HL-60 (cell line): ENCODE data around the gene SDR42E2.

Experiments
- DNase-seq, 2 experiments: peaks; one replicate each; pipeline ENCODE4 v3.0.0-alpha.2; 2010 to 2020; ENCODE audit warnings: low read depth in 1 of 2, low spot score in 1 of 2
- H3K27ac ChIP-seq: fragments of 250-450 bp; sonication (Bioruptor Pico); replicated peaks from 2 replicates; pipeline ENCODE4 v1.5.1; 2020; ENCODE audit warnings: mild to moderate bottlenecking, moderate library complexity
- H3K27me3 ChIP-seq: fragments of 250-450 bp; sonication (Bioruptor Pico); 2 replicates; pipeline ENCODE4 v1.5.1; 2021; ENCODE audit warnings: mild to moderate bottlenecking, moderate library complexity; ENCODE audit not compliant: insufficient read depth, poor library complexity, severe bottlenecking
- H3K4me3 ChIP-seq: replicated peaks from 2 replicates; pipeline ENCODE4 v1.5.1; 2011; ENCODE audit warnings: mild to moderate bottlenecking, control low read depth, low read length; ENCODE audit not compliant: insufficient read depth
- GABPA ChIP-seq: IDR thresholded peaks from 2 replicates; pipeline ENCODE4 v1.6.1; 2012; ENCODE audit warnings: low read depth
- POLR2AphosphoS5 ChIP-seq: IDR thresholded peaks from 2 replicates; pipeline ENCODE4 v1.6.1; 2012; ENCODE audit warnings: low read depth
- SPI1 ChIP-seq: IDR thresholded peaks from 2 replicates; pipeline ENCODE4 v1.6.1; 2012; ENCODE audit warnings: low read depth, mild to moderate bottlenecking, borderline replicate concordance
- TF ChIP-seq, protein P1 (sequence below): IDR thresholded peaks from 2 replicates; pipeline ENCODE4 v1.6.1; 2012; ENCODE audit warnings: low read depth; ENCODE audit not compliant: insufficient replicate concordance
- TF ChIP-seq, protein P2 (sequence below): IDR thresholded peaks from one replicate; pipeline ENCODE4 v1.5.1; 2011; ENCODE audit warnings: low read length, control low read depth, inconsistent platforms; ENCODE audit not compliant: insufficient read depth

The SDR42E2 gene

DNA sequence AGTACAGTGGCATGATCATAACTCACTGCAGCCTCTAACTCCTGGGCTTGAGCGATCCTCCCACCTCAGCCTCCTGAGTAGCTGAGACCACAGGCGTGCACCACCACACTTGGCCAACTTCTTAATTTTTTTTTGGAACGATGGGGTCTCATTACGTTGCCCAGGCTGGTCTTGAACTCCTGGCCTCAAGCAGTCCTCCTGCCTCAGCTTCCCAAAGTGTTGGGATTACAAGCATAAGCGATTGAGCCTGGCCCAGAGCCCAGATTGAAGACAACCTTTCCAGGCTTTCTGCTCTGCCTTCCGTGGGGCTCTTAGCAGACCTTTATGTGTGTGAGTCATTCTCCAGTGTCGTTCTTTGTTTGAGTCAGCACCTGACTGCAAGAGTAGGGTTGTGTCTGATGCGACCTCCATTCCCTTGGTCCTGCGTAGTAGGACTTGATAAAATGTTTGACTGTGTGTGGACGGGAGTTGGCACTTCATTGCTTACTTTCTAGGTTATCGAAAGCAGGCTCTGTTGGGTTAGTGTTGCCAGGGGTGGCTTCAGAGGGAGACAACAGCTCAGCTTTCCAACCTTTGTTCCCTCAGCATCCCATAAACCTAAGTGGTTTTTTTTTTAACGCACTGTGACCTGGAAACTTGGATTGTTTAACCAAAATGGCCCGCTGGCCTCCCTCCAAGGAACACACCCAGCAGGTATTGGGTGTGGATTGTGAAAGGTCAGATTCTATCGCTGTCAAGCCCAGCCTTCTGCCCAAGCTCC lies 70.2 kb downstream of the SDR42E2 start:
- Histone ChIP-seq H3K27me3 (no peaks in the 10 kb centered on the region), H3K4me3 (no peak overlapping the region), H3K27ac (no peak overlapping the region)
- no peak for DNase-seq
- TF ChIP-seq, protein P1, sequence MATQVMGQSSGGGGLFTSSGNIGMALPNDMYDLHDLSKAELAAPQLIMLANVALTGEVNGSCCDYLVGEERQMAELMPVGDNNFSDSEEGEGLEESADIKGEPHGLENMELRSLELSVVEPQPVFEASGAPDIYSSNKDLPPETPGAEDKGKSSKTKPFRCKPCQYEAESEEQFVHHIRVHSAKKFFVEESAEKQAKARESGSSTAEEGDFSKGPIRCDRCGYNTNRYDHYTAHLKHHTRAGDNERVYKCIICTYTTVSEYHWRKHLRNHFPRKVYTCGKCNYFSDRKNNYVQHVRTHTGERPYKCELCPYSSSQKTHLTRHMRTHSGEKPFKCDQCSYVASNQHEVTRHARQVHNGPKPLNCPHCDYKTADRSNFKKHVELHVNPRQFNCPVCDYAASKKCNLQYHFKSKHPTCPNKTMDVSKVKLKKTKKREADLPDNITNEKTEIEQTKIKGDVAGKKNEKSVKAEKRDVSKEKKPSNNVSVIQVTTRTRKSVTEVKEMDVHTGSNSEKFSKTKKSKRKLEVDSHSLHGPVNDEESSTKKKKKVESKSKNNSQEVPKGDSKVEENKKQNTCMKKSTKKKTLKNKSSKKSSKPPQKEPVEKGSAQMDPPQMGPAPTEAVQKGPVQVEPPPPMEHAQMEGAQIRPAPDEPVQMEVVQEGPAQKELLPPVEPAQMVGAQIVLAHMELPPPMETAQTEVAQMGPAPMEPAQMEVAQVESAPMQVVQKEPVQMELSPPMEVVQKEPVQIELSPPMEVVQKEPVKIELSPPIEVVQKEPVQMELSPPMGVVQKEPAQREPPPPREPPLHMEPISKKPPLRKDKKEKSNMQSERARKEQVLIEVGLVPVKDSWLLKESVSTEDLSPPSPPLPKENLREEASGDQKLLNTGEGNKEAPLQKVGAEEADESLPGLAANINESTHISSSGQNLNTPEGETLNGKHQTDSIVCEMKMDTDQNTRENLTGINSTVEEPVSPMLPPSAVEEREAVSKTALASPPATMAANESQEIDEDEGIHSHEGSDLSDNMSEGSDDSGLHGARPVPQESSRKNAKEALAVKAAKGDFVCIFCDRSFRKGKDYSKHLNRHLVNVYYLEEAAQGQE: no peak
- TF ChIP-seq SPI1: no peak
- no peak for TF ChIP-seq GABPA
- TF ChIP-seq, protein P2, sequence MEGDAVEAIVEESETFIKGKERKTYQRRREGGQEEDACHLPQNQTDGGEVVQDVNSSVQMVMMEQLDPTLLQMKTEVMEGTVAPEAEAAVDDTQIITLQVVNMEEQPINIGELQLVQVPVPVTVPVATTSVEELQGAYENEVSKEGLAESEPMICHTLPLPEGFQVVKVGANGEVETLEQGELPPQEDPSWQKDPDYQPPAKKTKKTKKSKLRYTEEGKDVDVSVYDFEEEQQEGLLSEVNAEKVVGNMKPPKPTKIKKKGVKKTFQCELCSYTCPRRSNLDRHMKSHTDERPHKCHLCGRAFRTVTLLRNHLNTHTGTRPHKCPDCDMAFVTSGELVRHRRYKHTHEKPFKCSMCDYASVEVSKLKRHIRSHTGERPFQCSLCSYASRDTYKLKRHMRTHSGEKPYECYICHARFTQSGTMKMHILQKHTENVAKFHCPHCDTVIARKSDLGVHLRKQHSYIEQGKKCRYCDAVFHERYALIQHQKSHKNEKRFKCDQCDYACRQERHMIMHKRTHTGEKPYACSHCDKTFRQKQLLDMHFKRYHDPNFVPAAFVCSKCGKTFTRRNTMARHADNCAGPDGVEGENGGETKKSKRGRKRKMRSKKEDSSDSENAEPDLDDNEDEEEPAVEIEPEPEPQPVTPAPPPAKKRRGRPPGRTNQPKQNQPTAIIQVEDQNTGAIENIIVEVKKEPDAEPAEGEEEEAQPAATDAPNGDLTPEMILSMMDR: no peak
- TF ChIP-seq POLR2AphosphoS5: no peak

DNA sequence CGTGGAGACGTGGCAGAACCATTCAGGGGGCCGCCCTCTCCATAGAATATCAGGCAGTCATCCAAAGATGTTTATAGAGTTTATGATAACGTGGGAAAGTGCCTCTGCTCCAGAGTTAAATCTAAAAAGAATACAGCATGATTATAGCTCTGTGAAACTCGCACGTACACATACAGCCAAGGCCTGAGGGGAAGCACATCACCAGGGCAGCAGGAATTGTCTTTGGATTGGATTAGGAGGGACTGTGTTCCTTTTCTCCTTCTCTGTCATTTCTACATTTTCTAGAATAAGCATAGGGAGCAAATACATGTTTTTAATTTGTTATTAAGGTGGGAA lies 70.7 kb downstream of the SDR42E2 start:
- H3K4me3 ChIP-seq: no peak overlapping the region
- TF ChIP-seq, protein P1: no peak
- no peak for TF ChIP-seq POLR2AphosphoS5
- TF ChIP-seq, protein P2: no peak
- TF ChIP-seq SPI1: no peak
- no peak for TF ChIP-seq GABPA
- DNase-seq: no peak
- no peak overlapping the region for H3K27ac ChIP-seq
- no peaks in the 10 kb centered on the region for H3K27me3 ChIP-seq

DNA sequence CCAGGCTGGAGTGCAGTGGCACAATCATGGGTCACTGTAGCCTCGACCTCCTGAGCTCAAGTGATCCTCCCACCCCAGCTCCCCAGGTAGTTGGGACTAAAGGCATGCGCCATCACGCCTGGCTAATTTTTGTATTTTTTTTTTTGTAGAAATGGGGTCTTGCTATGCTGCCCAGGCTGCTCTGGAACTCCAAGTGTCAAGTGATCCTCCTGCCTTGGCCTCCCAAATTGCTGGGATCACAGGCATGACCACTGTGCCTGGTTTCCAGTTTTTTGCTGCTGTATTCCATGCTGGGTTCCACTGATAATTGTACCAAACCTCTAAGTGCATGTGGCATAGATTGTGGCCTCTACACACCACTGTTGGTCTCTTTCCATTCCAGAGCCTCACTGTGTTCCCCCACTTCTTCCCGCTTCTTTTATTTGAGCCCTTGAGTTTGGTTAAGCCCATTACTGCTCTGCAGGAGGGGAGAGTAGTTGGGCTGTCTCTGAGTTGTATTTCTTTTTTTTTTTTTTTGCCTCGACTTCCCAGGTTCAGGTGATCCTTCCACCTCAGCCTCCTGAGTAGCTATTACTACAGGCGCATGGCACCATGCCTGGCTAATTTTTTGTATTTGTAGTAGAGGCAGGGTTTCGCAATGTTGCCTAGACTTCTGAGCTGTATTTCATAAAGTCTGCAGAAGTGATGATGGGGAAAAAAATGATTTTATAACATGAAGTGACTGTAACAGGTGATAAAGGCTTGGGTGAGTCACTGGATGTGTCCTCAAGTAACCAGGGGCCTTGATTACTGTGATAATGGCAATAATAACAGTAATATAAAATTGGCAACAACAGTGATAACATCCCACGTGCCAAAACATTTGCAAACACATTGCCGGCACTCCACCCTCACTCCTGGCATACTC lies 73.8 kb downstream of the SDR42E2 start:
- no peak for DNase-seq
- H3K27me3 ChIP-seq: no peaks in the 10 kb centered on the region
- TF ChIP-seq, protein P2: no peak
- TF ChIP-seq SPI1 (no peak), GABPA (no peak), POLR2AphosphoS5 (no peak)
- TF ChIP-seq, protein P1: no peak
- no peak overlapping the region for H3K27ac ChIP-seq
- no peak overlapping the region for H3K4me3 ChIP-seq
